Breast epithelium (tissue), 3 donors: Measurements from ENCODE around the gene DYNC1I1.

Experiments used
- POLR2A ChIP-seq: fragments of 450-650 bp; IDR thresholded peaks from one replicate; pipeline ENCODE4 v1.6.1; 2016; ENCODE audit warnings: antibody characterized with exemption, mild to moderate bottlenecking, moderate library complexity
- POLR2AphosphoS5 ChIP-seq, 3 donors: sonication (generic); formaldehyde crosslinking; IDR thresholded peaks; one replicate each; pipeline ENCODE4 v1.6.1; 2017; ENCODE audit warnings: antibody characterized with exemption in 3 of 3
- TF ChIP-seq, protein P1 (sequence below), 3 donors: fragments of 450-650 bp; IDR thresholded peaks; one replicate each; pipeline ENCODE4 v1.5.1; 2016 to 2017; ENCODE audit warnings: antibody characterized with exemption in 3 of 3, mild to moderate bottlenecking in 3 of 3, moderate library complexity in 3 of 3

DNA sequence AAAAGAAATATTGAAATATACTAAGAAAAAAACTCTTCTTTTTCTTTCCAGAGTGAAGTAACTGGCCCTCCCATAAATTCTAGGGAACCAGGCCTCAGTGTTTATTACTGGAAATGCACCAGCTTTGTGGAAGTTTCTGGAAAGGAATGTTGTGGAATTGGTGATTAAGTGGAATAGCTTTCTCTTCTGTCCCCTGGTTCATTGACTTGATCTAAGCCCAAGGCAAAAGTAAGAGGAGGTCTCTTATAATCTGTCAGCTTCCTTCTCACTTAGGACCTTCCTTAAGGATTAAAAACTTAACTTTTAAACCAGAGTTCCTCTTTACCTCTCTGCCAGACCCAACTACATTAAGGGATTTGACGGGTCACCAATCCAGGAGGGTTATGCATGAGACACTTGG, 283.4 kb downstream of the DYNC1I1 start:
- TF ChIP-seq, protein P1, sequence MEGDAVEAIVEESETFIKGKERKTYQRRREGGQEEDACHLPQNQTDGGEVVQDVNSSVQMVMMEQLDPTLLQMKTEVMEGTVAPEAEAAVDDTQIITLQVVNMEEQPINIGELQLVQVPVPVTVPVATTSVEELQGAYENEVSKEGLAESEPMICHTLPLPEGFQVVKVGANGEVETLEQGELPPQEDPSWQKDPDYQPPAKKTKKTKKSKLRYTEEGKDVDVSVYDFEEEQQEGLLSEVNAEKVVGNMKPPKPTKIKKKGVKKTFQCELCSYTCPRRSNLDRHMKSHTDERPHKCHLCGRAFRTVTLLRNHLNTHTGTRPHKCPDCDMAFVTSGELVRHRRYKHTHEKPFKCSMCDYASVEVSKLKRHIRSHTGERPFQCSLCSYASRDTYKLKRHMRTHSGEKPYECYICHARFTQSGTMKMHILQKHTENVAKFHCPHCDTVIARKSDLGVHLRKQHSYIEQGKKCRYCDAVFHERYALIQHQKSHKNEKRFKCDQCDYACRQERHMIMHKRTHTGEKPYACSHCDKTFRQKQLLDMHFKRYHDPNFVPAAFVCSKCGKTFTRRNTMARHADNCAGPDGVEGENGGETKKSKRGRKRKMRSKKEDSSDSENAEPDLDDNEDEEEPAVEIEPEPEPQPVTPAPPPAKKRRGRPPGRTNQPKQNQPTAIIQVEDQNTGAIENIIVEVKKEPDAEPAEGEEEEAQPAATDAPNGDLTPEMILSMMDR (IDR thresholded peaks at IDR 0.05) = no peak
- TF ChIP-seq POLR2A (no peak), POLR2AphosphoS5 (IDR thresholded peaks at IDR 0.05) (no peak)
